Panc1 (cell line): ENCODE data around the gene MAOB. TPM values are rescaled to one million over a fixed set of nuclear protein-coding genes. Genes with fewer than 3 reads are reported as not detected.
"Not testable (repeated sequence)": the region's sequence is repeated elsewhere in the genome, so short reads cannot be mapped to it uniquely, and the experiment has no call there.

Source experiments
- ATAC-seq: fragments of 200-7000 bp; cut with Tn5 transposase; 2 replicates; pipeline ENCODE4 v1.9.1; 2020; ENCODE audit warnings: mild to moderate bottlenecking, moderate library complexity
- BruUV-seq: library from RNA; stranded (reverse); fragments of 400-500 nt; replicated peaks from 2 replicates; lab custom pipeline; 2021; lab: Mats Ljungman, UMichigan
- CTCF ChIA-PET: fragments of 300-600 bp; sonication (Branson Sonifier 250); formaldehyde crosslinking; loops from one replicate; lab custom pipeline; 2022; ENCODE audit warnings: antibody characterized with exemption; lab: Charles Lee
- POLR2A ChIA-PET: fragments of 300-600 bp; sonication (Branson Sonifier 250); formaldehyde crosslinking; loops from one replicate; lab custom pipeline; 2022; ENCODE audit warnings: antibody characterized with exemption; lab: Charles Lee
- DNase-seq: peaks from one replicate; pipeline ENCODE4 v3.0.0-alpha.2; 2010; ENCODE audit warnings: low read depth, low spot score
- H3K27ac ChIP-seq: 2 replicates; pipeline ENCODE4 v1.5.1; 2011; ENCODE audit warnings: mild to moderate bottlenecking, low read length, inconsistent platforms
- H3K27me3 ChIP-seq: fragments of 200-500 bp; sonication (Bioruptor generic); 2 replicates; pipeline ENCODE4 v1.6.0; 2014; ENCODE audit warnings: low read length, inconsistent platforms; ENCODE audit not compliant: control insufficient read depth, insufficient read depth
- H3K36me3 ChIP-seq: fragments of 200-500 bp; sonication (Bioruptor generic); 2 replicates; pipeline ENCODE4 v1.5.1; 2014; ENCODE audit warnings: inconsistent platforms, mild to moderate bottlenecking, low read length, moderate library complexity; ENCODE audit not compliant: control insufficient read depth, insufficient read depth
- H3K4me1 ChIP-seq: 2 replicates; pipeline ENCODE4 v1.5.1; 2011; ENCODE audit warnings: inconsistent platforms, mild to moderate bottlenecking, low read length, moderate library complexity; ENCODE audit not compliant: control insufficient read depth, insufficient read depth
- H3K4me3 ChIP-seq, 2 experiments: 2 replicates each; pipeline ENCODE4 v1.5.1; 2011 to 2012; ENCODE audit warnings: low read depth in 2 of 2, low read length in 2 of 2, mild to moderate bottlenecking in 2 of 2, inconsistent platforms in 1 of 2, moderate library complexity in 1 of 2
- H3K9me3 ChIP-seq: fragments of 200-500 bp; sonication (Bioruptor generic); 2 replicates; pipeline ENCODE4 v1.5.1; 2014; ENCODE audit warnings: low read depth, mild to moderate bottlenecking, inconsistent platforms, low read length, moderate library complexity; ENCODE audit not compliant: control insufficient read depth, insufficient read depth
- POLR2AphosphoS5 ChIP-seq: IDR thresholded peaks from 2 replicates; pipeline ENCODE4 v1.6.1; 2012; ENCODE audit warnings: mild to moderate bottlenecking, low read depth, low read length, moderate library complexity
- SIN3A ChIP-seq: IDR thresholded peaks from 2 replicates; pipeline ENCODE4 v1.6.1; 2012; ENCODE audit warnings: low read depth, mild to moderate bottlenecking, low read length, moderate library complexity, borderline replicate concordance; ENCODE audit not compliant: insufficient read depth
- TCF7L2 ChIP-seq: IDR thresholded peaks from 2 replicates; pipeline ENCODE4 v1.6.1; 2011; ENCODE audit warnings: mild to moderate bottlenecking, low read depth, low read length, inconsistent platforms
- in situ Hi-C: cut with HindIII; loops from 2 replicates; pipeline ENCODE4 v1.10.0; 2016; ENCODE audit warnings: low sequenced_read_pairs, low pct_unique_long_range_greater_than_20kb
- intact Hi-C: fragments of 100-400 bp; cut with micrococcal nuclease; formaldehyde crosslinking; loops from one replicate; pipeline ENCODE4 v1.10.0; 2022; ENCODE audit not compliant: unreplicated experiment
- total RNA-seq: library from RNA; stranded (reverse); gene quantifications from one replicate; pipeline ENCODE4 v1.2.1, GENCODE V29; 2021; ENCODE audit not compliant: unreplicated experiment
- TF ChIP-seq, protein P1 (sequence below): fragments of 450-650 bp; IDR thresholded peaks from 2 replicates; pipeline ENCODE4 v1.5.1; 2017; ENCODE audit warnings: mild to moderate bottlenecking
- TF ChIP-seq, protein P2 (sequence below), 2 experiments: IDR thresholded peaks; 2 replicates each; pipeline ENCODE4 v1.6.1; 2011 to 2012; ENCODE audit warnings: low read depth in 2 of 2, control low read depth in 1 of 2, low read length in 1 of 2, mild to moderate bottlenecking in 1 of 2, moderate library complexity in 1 of 2; ENCODE audit not compliant: insufficient read depth in 1 of 2

MAOB gene
- total RNA-seq, 1 experiment from 2014 or later, result not detected

DNA sequence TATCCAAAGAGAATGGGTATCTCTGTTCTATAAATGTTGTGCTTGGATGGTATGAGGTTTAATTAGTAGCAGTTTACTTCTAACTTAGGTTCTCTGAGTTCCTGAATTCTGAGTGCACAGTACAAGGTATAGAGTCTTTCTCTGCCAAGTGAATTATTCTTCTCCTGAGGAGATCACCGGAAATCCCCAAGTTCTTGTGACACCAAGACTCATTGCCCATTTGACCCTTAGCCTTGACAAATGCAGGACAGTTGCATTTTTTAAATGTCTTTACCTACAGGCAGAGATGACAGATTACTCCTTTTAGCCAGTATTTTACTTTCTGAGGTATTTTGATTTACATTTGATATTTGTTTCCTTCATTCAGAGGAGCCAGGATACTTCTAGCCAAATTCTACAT, 153.3 kb downstream of the MAOB start:
- in situ Hi-C loops, result no loop called here
- Histone ChIP-seq H3K36me3 (no peaks in the 10 kb centered on the region), H3K4me1 (no peaks in the 10 kb centered on the region), H3K4me3 (no peak overlapping the region), H3K27me3 (no peaks in the 10 kb centered on the region), H3K9me3 (no peaks in the 10 kb centered on the region), H3K27ac (no peak overlapping the region)
- BruUV-seq, result no TSS peak
- intact Hi-C loops, result no loop called here
- TF ChIP-seq SIN3A (no peak), POLR2AphosphoS5 (no peak), TCF7L2 (no peak)
- TF ChIP-seq, protein P1, sequence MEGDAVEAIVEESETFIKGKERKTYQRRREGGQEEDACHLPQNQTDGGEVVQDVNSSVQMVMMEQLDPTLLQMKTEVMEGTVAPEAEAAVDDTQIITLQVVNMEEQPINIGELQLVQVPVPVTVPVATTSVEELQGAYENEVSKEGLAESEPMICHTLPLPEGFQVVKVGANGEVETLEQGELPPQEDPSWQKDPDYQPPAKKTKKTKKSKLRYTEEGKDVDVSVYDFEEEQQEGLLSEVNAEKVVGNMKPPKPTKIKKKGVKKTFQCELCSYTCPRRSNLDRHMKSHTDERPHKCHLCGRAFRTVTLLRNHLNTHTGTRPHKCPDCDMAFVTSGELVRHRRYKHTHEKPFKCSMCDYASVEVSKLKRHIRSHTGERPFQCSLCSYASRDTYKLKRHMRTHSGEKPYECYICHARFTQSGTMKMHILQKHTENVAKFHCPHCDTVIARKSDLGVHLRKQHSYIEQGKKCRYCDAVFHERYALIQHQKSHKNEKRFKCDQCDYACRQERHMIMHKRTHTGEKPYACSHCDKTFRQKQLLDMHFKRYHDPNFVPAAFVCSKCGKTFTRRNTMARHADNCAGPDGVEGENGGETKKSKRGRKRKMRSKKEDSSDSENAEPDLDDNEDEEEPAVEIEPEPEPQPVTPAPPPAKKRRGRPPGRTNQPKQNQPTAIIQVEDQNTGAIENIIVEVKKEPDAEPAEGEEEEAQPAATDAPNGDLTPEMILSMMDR, result no peak
- TF ChIP-seq, protein P2, sequence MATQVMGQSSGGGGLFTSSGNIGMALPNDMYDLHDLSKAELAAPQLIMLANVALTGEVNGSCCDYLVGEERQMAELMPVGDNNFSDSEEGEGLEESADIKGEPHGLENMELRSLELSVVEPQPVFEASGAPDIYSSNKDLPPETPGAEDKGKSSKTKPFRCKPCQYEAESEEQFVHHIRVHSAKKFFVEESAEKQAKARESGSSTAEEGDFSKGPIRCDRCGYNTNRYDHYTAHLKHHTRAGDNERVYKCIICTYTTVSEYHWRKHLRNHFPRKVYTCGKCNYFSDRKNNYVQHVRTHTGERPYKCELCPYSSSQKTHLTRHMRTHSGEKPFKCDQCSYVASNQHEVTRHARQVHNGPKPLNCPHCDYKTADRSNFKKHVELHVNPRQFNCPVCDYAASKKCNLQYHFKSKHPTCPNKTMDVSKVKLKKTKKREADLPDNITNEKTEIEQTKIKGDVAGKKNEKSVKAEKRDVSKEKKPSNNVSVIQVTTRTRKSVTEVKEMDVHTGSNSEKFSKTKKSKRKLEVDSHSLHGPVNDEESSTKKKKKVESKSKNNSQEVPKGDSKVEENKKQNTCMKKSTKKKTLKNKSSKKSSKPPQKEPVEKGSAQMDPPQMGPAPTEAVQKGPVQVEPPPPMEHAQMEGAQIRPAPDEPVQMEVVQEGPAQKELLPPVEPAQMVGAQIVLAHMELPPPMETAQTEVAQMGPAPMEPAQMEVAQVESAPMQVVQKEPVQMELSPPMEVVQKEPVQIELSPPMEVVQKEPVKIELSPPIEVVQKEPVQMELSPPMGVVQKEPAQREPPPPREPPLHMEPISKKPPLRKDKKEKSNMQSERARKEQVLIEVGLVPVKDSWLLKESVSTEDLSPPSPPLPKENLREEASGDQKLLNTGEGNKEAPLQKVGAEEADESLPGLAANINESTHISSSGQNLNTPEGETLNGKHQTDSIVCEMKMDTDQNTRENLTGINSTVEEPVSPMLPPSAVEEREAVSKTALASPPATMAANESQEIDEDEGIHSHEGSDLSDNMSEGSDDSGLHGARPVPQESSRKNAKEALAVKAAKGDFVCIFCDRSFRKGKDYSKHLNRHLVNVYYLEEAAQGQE (IDR thresholded peaks at IDR 0.05; ENCODE audit: insufficient read depth in 1 of 2, low read depth in 2 of 2, low read length in 1 of 2), result no peak
- ChIA-PET POLR2A (no interaction called here), CTCF (no interaction called here)
- no peak for ATAC-seq
- DNase-seq, result no peak

DNA sequence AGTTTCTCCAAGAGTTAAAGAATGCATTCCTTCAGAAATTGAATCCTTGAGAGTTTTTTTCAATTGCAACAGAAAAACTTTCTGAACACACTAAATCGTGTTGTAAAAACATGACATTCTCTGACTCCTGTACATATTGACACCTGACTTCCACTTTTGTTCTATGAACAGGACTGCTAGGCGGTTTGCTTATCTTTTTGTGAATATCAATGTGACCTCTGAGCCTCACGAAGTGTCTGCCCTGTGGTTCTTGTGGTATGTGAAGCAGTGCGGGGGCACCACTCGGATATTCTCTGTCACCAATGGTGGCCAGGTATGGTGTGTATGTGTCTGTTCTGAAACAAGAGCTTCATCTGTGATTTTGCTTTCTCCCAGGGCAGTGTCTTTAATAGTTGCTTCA, 154.2 kb downstream of the MAOB start:
- Histone ChIP-seq H3K36me3 (no peaks in the 10 kb centered on the region), H3K9me3 (no peaks in the 10 kb centered on the region), H3K4me3 (no peak overlapping the region), H3K27me3 (no peaks in the 10 kb centered on the region), H3K27ac (no peak overlapping the region), H3K4me1 (no peaks in the 10 kb centered on the region)
- DNase-seq (no peak), ATAC-seq (no peak)
- BruUV-seq, result no TSS peak
- CTCF ChIA-PET, result no interaction called here
- TF ChIP-seq POLR2AphosphoS5 (no peak), SIN3A (no peak), TCF7L2 (no peak)
- TF ChIP-seq, protein P2 (IDR thresholded peaks at IDR 0.05; ENCODE audit: insufficient read depth in 1 of 2, low read depth in 2 of 2, low read length in 1 of 2), result no peak
- TF ChIP-seq, protein P1, result no peak
- POLR2A ChIA-PET, result no interaction called here
- intact Hi-C loops, result no loop called here
- in situ Hi-C loops, result no loop called here

DNA sequence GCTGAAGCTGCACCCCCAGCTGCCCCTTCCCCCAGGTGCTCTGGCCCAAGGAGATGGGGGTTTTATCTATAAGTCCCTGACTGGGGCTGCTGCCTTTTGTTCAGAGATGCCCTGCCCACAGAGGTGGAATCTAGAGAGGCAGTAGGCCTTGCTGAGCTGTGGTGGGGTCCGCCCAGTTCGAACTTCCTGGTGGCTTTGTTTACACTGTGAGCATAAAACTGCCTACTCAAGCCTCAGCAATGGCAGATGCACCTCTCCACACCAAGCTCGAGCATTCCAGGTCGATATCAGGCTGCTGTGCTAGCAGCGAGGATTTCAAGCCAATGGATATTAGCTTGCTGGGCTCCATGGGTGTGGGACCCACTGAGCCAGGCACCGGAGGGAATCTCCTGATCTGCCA, 155.0 kb downstream of the MAOB start:
- H3K4me1 ChIP-seq, H3K27me3 ChIP-seq, H3K36me3 ChIP-seq, in situ Hi-C loops, ATAC-seq, POLR2A ChIA-PET, intact Hi-C loops, CTCF ChIA-PET, DNase-seq, H3K9me3 ChIP-seq, H3K4me3 ChIP-seq, BruUV-seq, H3K27ac ChIP-seq: not testable (repeated sequence)

DNA sequence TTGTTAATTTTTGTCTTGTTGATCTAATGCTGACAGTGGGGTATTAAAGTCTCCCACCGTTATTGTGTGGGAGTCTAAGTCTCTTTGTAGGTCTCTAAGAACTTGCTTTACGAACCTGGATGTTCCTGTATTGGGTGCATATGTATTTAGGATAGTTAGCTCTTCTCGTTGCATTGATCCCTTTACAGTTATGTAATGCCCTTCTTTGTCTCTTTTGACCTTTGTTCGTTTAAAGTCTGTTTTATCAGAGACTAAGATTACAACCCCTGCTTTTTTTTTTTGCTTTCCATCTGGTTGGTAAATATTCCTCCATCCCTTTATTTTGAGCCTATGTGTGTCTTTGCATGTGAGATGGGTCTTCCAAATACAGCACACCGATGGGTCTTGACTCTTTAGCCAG, 157.0 kb downstream of the MAOB start:
- POLR2A ChIA-PET, DNase-seq, ATAC-seq, intact Hi-C loops, H3K27ac ChIP-seq, H3K4me3 ChIP-seq, H3K9me3 ChIP-seq, CTCF ChIA-PET, BruUV-seq, H3K36me3 ChIP-seq, H3K4me1 ChIP-seq, H3K27me3 ChIP-seq, in situ Hi-C loops: not testable (repeated sequence)
